Natural killer cell (primary cell): ENCODE results near the gene EGFR. TPM values are rescaled to one million over a fixed set of nuclear protein-coding genes. Genes with fewer than 3 reads are reported as not detected.

Source experiments
- ATAC-seq, 3 donors: fragments of 150-1000 bp in 2 of 3; fragments of 200-7000 bp in 1 of 3; cut with Tn5 transposase; 1 replicate in 1 of 3; 2 replicates in 2 of 3; pipeline ENCODE4 v1.10.0; 2021; ENCODE audit warnings: mild to moderate bottlenecking in 2 of 3, moderate library complexity in 2 of 3
- DNase-seq, 2 donors: peaks; one replicate each; pipeline versions ENCODE4 v3.0.0 to v3.0.0-alpha.2; 2013 to 2021; ENCODE audit warnings: mixed read lengths in 1 of 2
- H3K27ac ChIP-seq: one replicate; pipeline ENCODE4 v1.5.1; 2013; ENCODE audit warnings: mild to moderate bottlenecking, low read length
- H3K27me3 ChIP-seq: one replicate; pipeline ENCODE4 v1.6.1; 2013; ENCODE audit warnings: low read length; ENCODE audit not compliant: control insufficient read depth, insufficient read depth
- H3K36me3 ChIP-seq: one replicate; pipeline ENCODE4 v1.6.1; 2013; ENCODE audit warnings: low read length; ENCODE audit not compliant: control insufficient read depth, insufficient read depth
- H3K4me1 ChIP-seq: one replicate; pipeline ENCODE4 v1.6.1; 2013; ENCODE audit warnings: low read length; ENCODE audit not compliant: control insufficient read depth, insufficient read depth
- H3K4me3 ChIP-seq: one replicate; pipeline ENCODE4 v1.5.1; 2013; ENCODE audit warnings: low read length
- H3K9me3 ChIP-seq: one replicate; pipeline ENCODE4 v1.6.1; 2013; ENCODE audit warnings: low read length; ENCODE audit not compliant: control insufficient read depth, insufficient read depth
- H3K27ac Mint-ChIP-seq, 2 donors: one replicate each; pipeline ENCODE4 v1.8.0; 2022; ENCODE audit warnings: mild to moderate bottlenecking in 2 of 2, mixed read lengths in 2 of 2, moderate library complexity in 1 of 2
- H3K27me3 Mint-ChIP-seq, 2 donors: one replicate each; pipeline ENCODE4 v1.8.0; 2022; ENCODE audit warnings: low read depth in 2 of 2, mixed read lengths in 2 of 2
- H3K36me3 Mint-ChIP-seq: one replicate; pipeline ENCODE4 v1.8.0; 2022; ENCODE audit warnings: mixed read lengths
- H3K4me1 Mint-ChIP-seq, 2 donors: one replicate each; pipeline ENCODE4 v1.8.0; 2022; ENCODE audit warnings: mixed read lengths in 2 of 2
- H3K4me3 Mint-ChIP-seq: one replicate; pipeline ENCODE4 v1.8.0; 2022; ENCODE audit warnings: mild to moderate bottlenecking, moderate library complexity, mixed read lengths
- H3K9me3 Mint-ChIP-seq, 2 donors: one replicate each; pipeline ENCODE4 v1.8.0; 2022; ENCODE audit warnings: mixed read lengths in 2 of 2
- WGBS: methylation state at CpG from one replicate; pipeline ENCODE4 v1.1.7; 2013; ENCODE audit warnings: missing lambda C conversion rate; ENCODE audit not compliant: insufficient coverage; 5-methylcytosine and 5-hydroxymethylcytosine counted together
- intact Hi-C: fragments of 100-400 bp; cut with micrococcal nuclease; formaldehyde crosslinking; loops from one replicate; pipeline ENCODE4 v1.14.2; 2022
- total RNA-seq, 4 donors: library from RNA; stranded (reverse); fragments of 120-200 nt in 1 of 4; gene quantifications; one replicate each; pipeline versions ENCODE4 v1.2.3 to v1.2.4, GENCODE V29; 2013 to 2022
- TF ChIP-seq, protein P1 (sequence below): fragments of 200-600 bp; IDR thresholded peaks from one replicate; pipeline ENCODE4 v1.8.0; 2022; ENCODE audit warnings: antibody characterized with exemption

EGFR gene
- total RNA-seq, 3 donors from 2014 or later (not counting 1 experiment from before 2014, with no cell fraction given): not detected

DNA sequence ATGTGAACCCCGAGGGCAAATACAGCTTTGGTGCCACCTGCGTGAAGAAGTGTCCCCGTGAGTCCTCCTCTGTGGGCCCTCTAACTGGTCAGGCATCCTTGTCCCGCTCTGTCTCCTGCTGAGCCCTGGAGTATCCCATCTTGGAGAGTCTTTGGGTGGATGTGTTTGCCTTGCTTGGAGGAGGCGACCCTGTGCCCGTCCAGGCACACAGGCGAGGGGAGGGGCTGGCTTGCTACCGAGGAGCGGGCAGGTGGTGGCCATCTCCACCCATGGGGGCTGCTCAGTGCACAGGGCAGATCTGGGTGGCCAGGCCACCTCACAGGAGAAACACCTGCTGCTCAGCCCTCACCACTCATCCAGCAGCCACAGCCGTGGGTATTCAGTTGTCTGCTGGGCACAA lies 135.3 kb downstream of the EGFR start:
- Histone ChIP-seq H3K4me1 (peaks cover 3% of the 10 kb centered on the region), H3K36me3 (no peaks in the 10 kb centered on the region), H3K27me3 (no peaks in the 10 kb centered on the region), H3K4me3 (no peak overlapping the region), H3K27ac (no peak overlapping the region), H3K9me3 (no peaks in the 10 kb centered on the region)
- H3K4me3 Mint-ChIP-seq: no peak overlapping the region
- intact Hi-C loops: no loop called here
- H3K36me3 Mint-ChIP-seq: no peaks in the 10 kb centered on the region
- H3K9me3 Mint-ChIP-seq: no peaks in the 10 kb centered on the region
- DNase-seq: no peak
- H3K27me3 Mint-ChIP-seq: peaks cover 4 to 16% of the 10 kb centered on the region in 2 donors
- no peak overlapping the region for H3K27ac Mint-ChIP-seq
- no peak for ATAC-seq
- WGBS: 91% methylated on average over 10 of the region's 10 CpGs
- no peaks in the 10 kb centered on the region for H3K4me1 Mint-ChIP-seq
- TF ChIP-seq, protein P1, sequence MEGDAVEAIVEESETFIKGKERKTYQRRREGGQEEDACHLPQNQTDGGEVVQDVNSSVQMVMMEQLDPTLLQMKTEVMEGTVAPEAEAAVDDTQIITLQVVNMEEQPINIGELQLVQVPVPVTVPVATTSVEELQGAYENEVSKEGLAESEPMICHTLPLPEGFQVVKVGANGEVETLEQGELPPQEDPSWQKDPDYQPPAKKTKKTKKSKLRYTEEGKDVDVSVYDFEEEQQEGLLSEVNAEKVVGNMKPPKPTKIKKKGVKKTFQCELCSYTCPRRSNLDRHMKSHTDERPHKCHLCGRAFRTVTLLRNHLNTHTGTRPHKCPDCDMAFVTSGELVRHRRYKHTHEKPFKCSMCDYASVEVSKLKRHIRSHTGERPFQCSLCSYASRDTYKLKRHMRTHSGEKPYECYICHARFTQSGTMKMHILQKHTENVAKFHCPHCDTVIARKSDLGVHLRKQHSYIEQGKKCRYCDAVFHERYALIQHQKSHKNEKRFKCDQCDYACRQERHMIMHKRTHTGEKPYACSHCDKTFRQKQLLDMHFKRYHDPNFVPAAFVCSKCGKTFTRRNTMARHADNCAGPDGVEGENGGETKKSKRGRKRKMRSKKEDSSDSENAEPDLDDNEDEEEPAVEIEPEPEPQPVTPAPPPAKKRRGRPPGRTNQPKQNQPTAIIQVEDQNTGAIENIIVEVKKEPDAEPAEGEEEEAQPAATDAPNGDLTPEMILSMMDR: no peak

DNA sequence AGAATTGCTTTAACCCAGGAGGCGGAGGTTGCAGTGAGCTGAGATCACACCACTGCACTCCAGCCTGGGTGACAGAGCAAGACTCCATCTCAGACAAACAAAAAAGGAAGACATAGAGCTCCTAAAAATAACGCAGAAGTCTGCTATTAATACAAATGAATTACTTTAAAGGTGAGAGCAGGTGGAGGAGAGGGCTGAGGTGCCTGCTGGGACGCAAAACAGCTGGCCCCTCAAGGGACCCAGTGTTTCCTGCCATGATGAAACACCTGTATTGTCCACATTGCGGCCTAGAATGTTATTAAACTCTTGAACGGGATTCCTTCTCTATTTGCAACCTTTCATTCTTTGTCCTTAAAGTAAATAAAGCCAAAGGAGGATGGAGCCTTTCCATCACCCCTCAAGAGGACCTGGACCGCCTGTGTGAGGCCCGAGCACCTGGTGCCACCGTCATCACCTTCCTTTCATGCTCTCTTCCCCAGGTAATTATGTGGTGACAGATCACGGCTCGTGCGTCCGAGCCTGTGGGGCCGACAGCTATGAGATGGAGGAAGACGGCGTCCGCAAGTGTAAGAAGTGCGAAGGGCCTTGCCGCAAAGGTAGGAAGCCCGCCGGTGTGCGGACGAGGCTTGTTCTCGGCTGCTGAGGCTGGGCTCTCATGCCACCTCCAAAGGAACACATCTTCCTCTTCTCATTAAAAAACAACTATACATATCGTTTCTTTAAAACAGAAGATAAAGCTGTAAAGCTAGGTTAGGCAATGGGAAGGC lies 136.7 kb downstream of the EGFR start:
- no peak overlapping the region for H3K4me3 Mint-ChIP-seq
- no peak overlapping the region for H3K27ac Mint-ChIP-seq
- DNase-seq (no peak), ATAC-seq (no peak)
- TF ChIP-seq, protein P1: no peak
- H3K36me3 Mint-ChIP-seq: no peaks in the 10 kb centered on the region
- intact Hi-C loops: no loop called here
- H3K27ac ChIP-seq: no peak overlapping the region
- peaks cover 2 to 12% of the 10 kb centered on the region in 2 donors for H3K27me3 Mint-ChIP-seq
- H3K4me3 ChIP-seq: no peak overlapping the region
- no peaks in the 10 kb centered on the region for H3K36me3 ChIP-seq
- no peaks in the 10 kb centered on the region for H3K9me3 Mint-ChIP-seq
- 90% methylated on average over 24 of the region's 24 CpGs for whole genome bisulfite sequencing
- no peaks in the 10 kb centered on the region for H3K27me3 ChIP-seq
- no peaks in the 10 kb centered on the region for H3K9me3 ChIP-seq
- no peaks in the 10 kb centered on the region for H3K4me1 Mint-ChIP-seq
- peaks cover 3% of the 10 kb centered on the region for H3K4me1 ChIP-seq

DNA sequence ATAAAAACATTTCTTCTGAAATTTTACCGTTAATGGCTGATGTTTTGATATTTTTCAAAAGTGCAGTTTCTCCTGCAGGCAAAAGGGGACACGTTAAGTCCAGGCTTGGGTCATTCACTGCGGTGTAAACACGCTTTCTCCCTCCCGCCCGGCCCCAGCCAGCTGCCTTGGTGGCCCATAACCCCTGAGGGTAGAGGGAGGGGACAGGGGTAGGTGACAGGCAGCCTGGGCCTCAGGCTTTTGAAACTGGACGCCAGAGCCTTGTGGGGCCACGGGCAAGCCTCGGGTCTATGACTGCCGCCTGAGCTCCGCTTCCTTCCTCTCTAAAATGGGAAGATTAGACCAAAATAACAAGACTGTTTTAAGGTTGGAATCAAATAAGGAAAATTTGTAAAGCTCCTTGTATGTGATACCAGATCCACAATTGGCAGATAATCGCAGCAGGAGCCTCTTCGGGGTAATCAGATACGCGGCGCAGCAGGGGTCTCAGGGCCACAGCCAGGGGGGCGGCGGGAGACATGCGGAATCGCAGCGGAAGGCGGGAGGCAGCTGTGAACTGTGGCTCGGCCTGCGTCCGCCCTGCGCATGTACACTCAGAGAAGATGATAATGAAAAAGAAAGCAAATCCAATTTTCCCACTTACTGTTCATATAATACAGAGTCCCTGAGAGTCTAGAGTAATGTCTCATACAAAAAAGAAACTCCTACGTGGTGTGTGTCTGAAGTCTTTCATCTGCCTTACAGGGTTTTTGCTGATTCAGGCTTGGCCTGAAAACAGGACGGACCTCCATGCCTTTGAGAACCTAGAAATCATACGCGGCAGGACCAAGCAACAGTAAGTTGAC lies 138.3 kb downstream of the EGFR start:
- Mint-ChIP-seq H3K27ac (no peak overlapping the region), H3K9me3 (no peaks in the 10 kb centered on the region), H3K4me3 (no peak overlapping the region), H3K4me1 (no peaks in the 10 kb centered on the region), H3K27me3 (peaks cover 2 to 5% of the 10 kb centered on the region in 2 donors), H3K36me3 (no peaks in the 10 kb centered on the region)
- H3K27ac ChIP-seq: no peak overlapping the region
- no peak overlapping the region for H3K4me3 ChIP-seq
- intact Hi-C loops: no loop called here
- no peaks in the 10 kb centered on the region for H3K36me3 ChIP-seq
- TF ChIP-seq, protein P1: no peak
- DNase-seq (no peak), ATAC-seq (no peak)
- peaks cover 3% of the 10 kb centered on the region for H3K4me1 ChIP-seq
- H3K9me3 ChIP-seq: no peaks in the 10 kb centered on the region
- 65% methylated on average over 30 of the region's 30 CpGs for WGBS
- H3K27me3 ChIP-seq: no peaks in the 10 kb centered on the region
